SW 1271 (cell line): ENCODE data around the gene TPST1.
"Not testable (repeated sequence)": the region's sequence is repeated elsewhere in the genome, so short reads cannot be mapped to it uniquely, and the experiment has no call there.

Source experiments
- DNase-seq, 2 experiments: peaks; one replicate each; lab custom pipeline; 2025; lab: John Stamatoyannopoulos, UW

The TPST1 gene

GRCh38 chr7:66188645-66189044, 16.5 kb upstream of the TPST1 start:
- no peak for DNase-seq

GRCh38 chr7:66189695-66190503, 15.2 kb upstream of the TPST1 start:
- no peak for DNase-seq

- no peak for DNase-seq
These were observed 14.7 kb upstream of the TPST1 start for GRCh38 chr7:66190504-66190857.

GRCh38 chr7:66193146-66193725, 11.9 kb upstream of the TPST1 start:
- DNase-seq, result no peak

GRCh38 chr7:66198469-66198868, 6.7 kb upstream of the TPST1 start:
- DNase-seq, result no peak

GRCh38 chr7:66198956-66199355, 6.2 kb upstream of the TPST1 start:
- DNase-seq, result no peak

- DNase-seq, result no peak
These were observed 2.7 kb upstream of the TPST1 start for GRCh38 chr7:66202441-66202840.

GRCh38 chr7:66205741-66206090, 582 bp downstream of the TPST1 start:
- no peak for DNase-seq

- no peak for DNase-seq
These were observed 1.2 kb downstream of the TPST1 start for GRCh38 chr7:66206119-66206933.

GRCh38 chr7:66206934-66207240, 1.8 kb downstream of the TPST1 start:
- DNase-seq, result no peak

- DNase-seq, result no peak
These were observed 2.4 kb downstream of the TPST1 start for GRCh38 chr7:66207540-66207939.

GRCh38 chr7:66211429-66211828, 6.3 kb downstream of the TPST1 start:
- no peak for DNase-seq

GRCh38 chr7:66213637-66214036, 8.5 kb downstream of the TPST1 start:
- no peak for DNase-seq

GRCh38 chr7:66216687-66217086, 11.6 kb downstream of the TPST1 start:
- DNase-seq, result no peak

GRCh38 chr7:66219805-66220204, 14.7 kb downstream of the TPST1 start:
- no peak for DNase-seq

GRCh38 chr7:66221442-66221841, 16.3 kb downstream of the TPST1 start:
- no peak for DNase-seq

GRCh38 chr7:66227808-66228207, 22.7 kb downstream of the TPST1 start:
- DNase-seq, result no peak

- DNase-seq, result not testable (repeated sequence)
These were observed 26.4 kb downstream of the TPST1 start for GRCh38 chr7:66231326-66232216.

- DNase-seq, result no peak
These were observed 28.5 kb downstream of the TPST1 start for GRCh38 chr7:66233638-66234037.

GRCh38 chr7:66236713-66237303, 31.7 kb downstream of the TPST1 start:
- no peak for DNase-seq

- no peak for DNase-seq
These were observed 33.0 kb downstream of the TPST1 start for GRCh38 chr7:66237906-66238772.
